K562 (cell line): ENCODE results near the gene FAM171A1.
A peak's percentile ranks its signal among the peaks of the same experiment; 100 is the strongest.

Experiments
- CTCF ChIP-seq, 3 experiments: IDR thresholded peaks in 2 of 3; conservative IDR thresholded peaks in 1 of 3; 2 replicates each; pipeline ENCODE4 v1.5.1; 2011 to 2012; ENCODE audit warnings: low read length in 3 of 3, mild to moderate bottlenecking in 3 of 3, control low read depth in 2 of 3, improper control_type of control experiment in 1 of 3, inconsistent platforms in 1 of 3, low read depth in 1 of 3, mixed read lengths in 1 of 3, moderate library complexity in 1 of 3; ENCODE audit not compliant: insufficient read depth in 2 of 3
- ESRRA ChIP-seq: fragments of 450-650 bp; IDR thresholded peaks from 2 replicates; pipeline ENCODE4 v1.6.1; 2014; ENCODE audit warnings: low read depth, mild to moderate bottlenecking, moderate library complexity, borderline replicate concordance
- PYGO2 ChIP-seq: fragments of 450-650 bp; IDR thresholded peaks from 2 replicates; pipeline ENCODE4 v1.6.1; 2016; ENCODE audit warnings: mild to moderate bottlenecking, missing genetic modification characterization, moderate library complexity, missing compliant biosample characterization
- REST ChIP-seq, 2 experiments: fragments of 450-650 bp; formaldehyde crosslinking in 1 of 2; IDR thresholded peaks; 2 replicates each; pipeline versions ENCODE4 v1.4.0 to v1.6.1; 2014 to 2020; ENCODE audit warnings: mild to moderate bottlenecking in 2 of 2, borderline replicate concordance in 1 of 2, low read depth in 1 of 2
- RNF219 ChIP-seq: fragments of 250-450 bp; sonication (Bioruptor Pico); IDR thresholded peaks from 2 replicates; pipeline ENCODE4 v1.5.0; 2022; ENCODE audit warnings: mild to moderate bottlenecking
- ZFX ChIP-seq: sonication (generic); formaldehyde crosslinking; IDR thresholded peaks from 2 replicates; pipeline ENCODE4 v1.8.0; 2022; ENCODE audit warnings: mild to moderate bottlenecking, missing genetic modification reagents, moderate library complexity
- ZNF431 ChIP-seq: sonication (generic); formaldehyde crosslinking; IDR thresholded peaks from 2 replicates; pipeline ENCODE4 v1.8.0; 2022; ENCODE audit warnings: mild to moderate bottlenecking, missing genetic modification reagents
- ZNF79 ChIP-seq: fragments of 250-450 bp; sonication (Bioruptor Pico); IDR thresholded peaks from 2 replicates; pipeline ENCODE4 v1.4.0; 2020; ENCODE audit warnings: low read depth, mild to moderate bottlenecking, moderate library complexity

GRCh38 chr10:15168291-15168785 lies 202.8 kb downstream of the FAM171A1 start, which contains the start of gene NMT2:
- no peak; the same call in 1 of the 2 replicates for TF ChIP-seq ESRRA
- TF ChIP-seq ZNF431 = no peak
- TF ChIP-seq PYGO2 (tag) = no peak
- 0 out of 2 replicates have a peak, but pooled peaks have one; percentile 27 for TF ChIP-seq REST (IDR thresholded peaks at IDR 0.05; ENCODE audit: borderline replicate concordance)
- no peak for TF ChIP-seq REST (CRISPR knock-in tag; IDR thresholded peaks at IDR 0.05; ENCODE audit: low read depth)
- no peak for TF ChIP-seq ZNF79 (CRISPR knock-in tag)
- peak in 2 of 3 experiments; percentile 53 to 74; a peak in 4 of 6 replicates for TF ChIP-seq CTCF (IDR thresholded peaks at IDR 0.05 in 2 of 3, conservative IDR thresholded peaks at IDR 0.05 in 1 of 3; ENCODE audit: insufficient read depth in 2 of 3, low read depth in 1 of 3, low read length in 3 of 3)
- no peak for TF ChIP-seq RNF219 (CRISPR knock-in tag)
- TF ChIP-seq ZFX (CRISPR knock-in tag) = peak; percentile 62
